SK-N-MC (cell line): Measurements from ENCODE around the gene FOXO3B.
"Not testable (repeated sequence)": the region's sequence is repeated elsewhere in the genome, so short reads cannot be mapped to it uniquely, and the experiment has no call there.

ENCODE experiments used
- EZH2 ChIP-seq: fragments of 200-600 bp; sonication (generic); IDR thresholded peaks from one replicate; pipeline ENCODE4 v1.6.1; 2017; ENCODE audit warnings: antibody characterized with exemption
- FOXP2 ChIP-seq: optimal IDR thresholded peaks from 2 replicates; pipeline ENCODE3; 2011; ENCODE audit warnings: mild to moderate bottlenecking, moderate library complexity; ENCODE audit not compliant: insufficient read depth; ENCODE audit errors: extremely low read length, control extremely low read depth
- POLR2AphosphoS5 ChIP-seq: IDR thresholded peaks from 2 replicates; pipeline ENCODE4 v1.6.1; 2012; ENCODE audit warnings: mild to moderate bottlenecking, low read depth, low read length, borderline replicate concordance

DNA sequence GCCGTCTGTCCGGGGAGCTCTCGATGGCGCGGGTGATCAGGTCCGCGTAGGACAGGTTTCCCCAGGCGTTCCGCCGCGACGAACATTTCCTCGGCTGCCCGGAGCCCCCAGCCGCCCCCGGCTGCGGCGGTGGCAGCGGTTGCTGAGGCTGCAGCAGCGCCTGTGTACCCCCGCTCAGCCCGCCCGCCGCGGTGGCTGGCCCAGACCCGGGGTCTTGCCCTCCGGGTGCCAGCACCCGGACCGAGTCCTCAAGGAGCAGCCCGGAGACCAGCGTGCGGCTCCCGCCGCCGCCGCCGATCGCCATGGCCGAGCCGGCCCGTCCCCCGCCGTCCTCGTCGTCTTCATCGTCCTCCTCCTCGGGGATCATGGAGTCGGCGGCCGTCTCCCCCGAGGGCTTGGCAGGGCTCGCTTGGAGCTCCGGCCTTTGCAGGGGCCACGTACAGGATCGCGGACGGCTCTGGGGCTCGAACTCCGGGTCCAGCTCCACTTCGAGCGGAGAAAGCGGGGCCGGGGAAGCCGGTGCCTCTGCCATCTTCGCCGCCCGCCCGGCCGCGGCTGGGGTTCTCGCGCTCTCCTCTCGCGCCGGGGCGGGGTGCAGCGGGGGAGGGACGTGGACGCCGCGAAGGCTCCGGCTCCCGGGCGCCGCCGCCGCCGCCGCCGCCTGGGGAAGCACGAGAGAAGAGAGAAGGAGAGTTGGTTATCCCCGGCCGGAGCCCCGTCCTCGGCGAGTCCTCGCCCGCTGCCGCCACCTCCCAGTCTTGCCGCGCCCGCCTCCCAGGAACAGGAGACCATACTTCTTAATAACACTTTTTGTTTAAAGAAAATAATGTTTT lies 9.5 kb downstream of the FOXO3B start:
- not testable (repeated sequence) for TF ChIP-seq EZH2, FOXP2, POLR2AphosphoS5
